HG02981 (cell line): ENCODE results near the gene CHMP2B.

Experiments used
- ATAC-seq: cut with Tn5 transposase; IDR thresholded peaks from one replicate; pipeline ENCODE4 v1.9.1; 2021; ENCODE audit warnings: mild to moderate bottlenecking, moderate library complexity; ENCODE audit not compliant: unreplicated experiment

Gene CHMP2B

GRCh38 chr3:87227104-87227834, at the start of gene CHMP2B:
Gene CHMP2B (plus strand): TSS chr3:87227309. CDS start chr3:87227523, 214 bp downstream.
- ATAC-seq, result peak; percentile 95

DNA sequence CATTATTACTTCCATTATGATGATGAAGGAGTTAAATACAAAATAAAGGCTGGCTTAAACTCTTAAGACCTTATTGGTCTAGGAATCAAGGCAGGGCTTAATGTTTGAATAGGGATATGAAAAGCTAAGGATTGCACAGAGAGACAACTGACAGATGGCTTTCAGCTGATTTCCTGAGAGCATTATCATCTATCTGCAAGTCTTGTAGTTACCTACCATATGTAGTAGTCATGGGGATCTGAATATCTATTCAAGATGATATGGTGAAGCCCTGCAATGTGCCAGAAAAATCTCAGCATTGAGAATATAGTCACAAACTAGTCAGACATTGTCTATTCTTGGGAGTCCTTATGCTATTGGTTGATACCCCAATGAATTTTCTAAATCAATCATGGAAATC, 47.5 kb upstream of the CHMP2B start:
- no peak for ATAC-seq

DNA sequence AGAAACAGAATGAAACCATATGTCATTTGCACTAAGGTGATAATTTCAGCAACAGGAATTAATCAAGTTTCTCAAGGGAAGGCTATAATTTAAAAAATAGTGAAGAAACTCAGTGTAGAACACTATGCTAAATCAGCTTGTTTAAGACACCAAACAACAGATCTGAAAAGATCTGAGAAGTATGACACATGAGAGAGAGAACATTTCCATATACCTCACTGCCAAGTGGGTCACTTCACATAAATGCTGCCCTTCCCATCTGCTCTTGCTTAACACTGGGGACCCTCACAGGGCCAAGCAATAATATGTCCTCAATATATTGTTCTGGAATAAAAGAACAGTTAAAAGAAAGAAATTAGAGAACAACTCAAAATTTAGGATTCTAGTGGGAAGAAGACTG, 45.6 kb upstream of the CHMP2B start:
- ATAC-seq, result no peak

GRCh38 chr3:87182023-87182422, 45.1 kb upstream of the CHMP2B start:
- ATAC-seq, result no peak

DNA sequence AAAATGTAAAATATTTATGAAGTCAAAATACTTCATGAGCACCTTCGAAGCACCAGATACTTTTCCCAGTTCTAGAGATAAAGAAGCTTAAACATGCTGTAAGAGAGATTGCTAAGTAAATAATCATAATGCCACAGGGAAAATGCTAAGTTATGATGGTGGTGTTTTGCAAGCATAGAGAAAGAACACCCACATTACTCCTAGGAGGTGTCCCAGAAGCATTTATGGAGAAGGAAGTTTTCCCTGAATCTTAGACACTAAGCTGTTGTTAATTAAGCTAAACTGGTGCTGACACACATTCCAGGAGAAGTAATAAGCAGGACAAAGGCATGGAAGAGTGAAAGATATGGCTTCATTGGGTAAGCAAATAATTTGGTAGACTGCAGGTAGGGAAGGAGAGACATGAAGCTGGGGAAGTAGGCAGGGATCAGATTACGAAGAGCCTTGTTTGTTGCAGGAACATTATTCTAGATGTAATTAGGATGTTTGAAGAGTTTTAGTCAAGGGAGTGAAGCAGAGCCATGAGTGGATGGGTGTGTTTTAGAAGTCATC, 40.4 kb upstream of the CHMP2B start:
- ATAC-seq, result no peak

DNA sequence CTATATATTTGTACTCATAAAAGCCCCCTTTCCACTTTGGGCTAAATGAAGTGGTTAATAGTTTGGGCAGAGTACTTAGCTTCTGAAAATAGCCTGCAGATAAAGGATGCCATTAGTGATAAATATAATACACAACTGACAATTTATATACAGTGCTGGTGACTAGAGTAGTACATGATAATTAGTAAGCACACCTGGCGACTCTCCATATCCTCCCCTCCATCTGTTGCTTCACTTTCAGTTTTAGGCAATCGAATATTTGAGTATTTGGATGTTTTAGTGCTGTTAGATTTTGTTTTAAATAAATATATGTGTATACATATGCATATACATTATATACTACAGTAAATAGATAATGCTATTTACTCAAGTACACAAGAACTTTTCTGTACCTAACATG, 35.9 kb upstream of the CHMP2B start:
- ATAC-seq, result no peak

GRCh38 chr3:87191641-87192040, 35.5 kb upstream of the CHMP2B start:
- no peak for ATAC-seq

- ATAC-seq, result no peak
These were observed 30.2 kb upstream of the CHMP2B start for GRCh38 chr3:87196879-87197278.

DNA sequence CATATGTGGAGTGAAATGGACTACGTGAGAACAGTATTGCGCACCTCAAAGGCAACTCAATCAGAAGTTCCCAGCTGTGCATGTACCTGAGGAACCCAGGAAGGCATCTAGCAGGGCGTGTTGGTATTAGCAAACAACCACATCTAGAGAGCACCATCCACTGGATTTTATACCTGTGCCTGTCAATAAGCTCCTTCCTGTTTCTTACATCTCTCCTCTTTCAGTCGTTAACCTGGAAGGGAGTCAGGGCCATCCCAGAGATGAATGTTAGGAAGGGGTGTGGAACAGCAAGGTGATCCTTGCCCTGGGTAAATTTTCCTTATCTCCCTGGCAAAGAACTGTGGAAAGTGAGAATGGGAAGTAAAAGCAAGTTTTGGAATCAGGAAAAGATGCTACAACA, 29.6 kb upstream of the CHMP2B start:
- ATAC-seq, result no peak

GRCh38 chr3:87198774-87199173, 28.3 kb upstream of the CHMP2B start:
- ATAC-seq, result no peak

DNA sequence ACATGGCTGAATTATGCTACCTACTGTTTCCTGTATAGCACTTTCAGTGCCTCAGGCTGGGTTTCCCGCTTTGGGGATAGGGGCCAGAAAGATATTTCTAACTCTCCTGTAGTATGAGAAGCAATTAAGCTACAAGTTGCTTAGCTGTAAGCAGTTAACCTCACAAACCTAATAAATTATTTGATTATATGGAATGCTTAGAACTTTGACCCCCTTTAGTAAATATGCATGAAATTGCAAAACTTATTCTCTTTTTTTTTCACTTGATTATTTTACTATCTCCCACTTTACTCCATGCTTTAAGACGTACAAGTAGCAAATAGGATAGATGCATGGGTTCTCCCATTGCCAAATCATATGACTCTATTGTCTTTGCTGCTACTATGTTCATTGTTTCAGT, 27.5 kb upstream of the CHMP2B start:
- ATAC-seq, result no peak

- no peak for ATAC-seq
These were observed 27.0 kb upstream of the CHMP2B start for GRCh38 chr3:87200060-87200647.

DNA sequence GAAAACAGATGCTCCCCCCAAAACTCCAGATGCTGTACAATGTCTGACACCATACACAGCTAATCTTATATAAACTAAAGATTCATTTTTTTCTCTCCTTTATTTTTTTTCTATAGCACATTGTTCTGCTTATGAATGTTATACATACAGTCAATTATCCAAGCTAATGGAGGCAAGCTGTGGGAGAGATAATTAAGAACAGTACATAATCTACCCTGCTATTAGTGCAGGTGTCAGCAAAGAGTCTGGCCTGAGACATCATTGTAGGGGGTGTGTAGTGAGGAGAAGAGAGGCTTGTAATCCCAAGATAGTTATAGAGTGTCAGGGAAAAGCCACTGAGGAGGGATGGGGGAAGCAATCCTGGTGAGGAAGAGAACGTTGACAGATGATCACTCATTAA, 25.4 kb upstream of the CHMP2B start:
- no peak for ATAC-seq

DNA sequence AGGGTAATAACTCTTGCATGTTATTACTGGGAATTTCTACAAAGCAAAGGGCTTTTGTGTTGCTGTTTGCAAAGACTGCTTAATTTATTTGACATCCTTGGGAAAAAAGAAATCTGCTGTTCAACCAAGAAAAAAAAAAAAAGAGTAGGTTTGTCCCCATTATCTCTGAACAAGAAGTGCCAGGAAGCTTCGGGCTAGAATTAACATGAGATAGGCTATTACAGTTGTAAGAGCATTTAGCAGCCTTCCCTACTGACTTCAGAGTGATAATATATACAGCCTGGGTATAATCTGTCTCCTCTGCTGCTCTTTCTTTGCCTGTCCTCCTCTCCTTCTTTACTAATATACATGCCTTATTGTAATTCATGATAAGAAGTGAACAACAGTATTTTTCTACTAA, 23.3 kb upstream of the CHMP2B start:
- ATAC-seq, result no peak

- ATAC-seq, result no peak
These were observed 21.0 kb upstream of the CHMP2B start for GRCh38 chr3:87206070-87206469.

GRCh38 chr3:87206635-87207034, 20.5 kb upstream of the CHMP2B start:
- no peak for ATAC-seq

- ATAC-seq, result no peak
These were observed 19.6 kb upstream of the CHMP2B start for GRCh38 chr3:87207460-87207859.

DNA sequence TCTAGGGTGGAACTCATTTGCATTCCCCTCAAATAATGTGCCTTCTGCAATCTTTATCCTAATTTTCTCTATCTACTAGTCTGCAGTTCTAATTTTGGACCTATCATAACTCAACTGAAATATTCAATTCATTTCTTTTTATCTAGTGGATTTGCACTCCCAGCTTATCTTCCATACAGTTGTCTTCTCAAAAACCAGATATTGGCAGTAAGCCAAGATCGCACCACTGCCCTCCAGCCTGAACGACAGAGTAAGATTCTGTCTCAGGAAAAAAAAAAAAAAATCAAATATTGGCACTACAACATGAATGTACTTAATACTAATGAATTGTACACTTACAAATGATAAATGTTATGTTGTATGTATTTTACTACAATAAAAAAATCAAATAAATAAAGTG, 18.0 kb upstream of the CHMP2B start:
- no peak for ATAC-seq

GRCh38 chr3:87218560-87218959, 8.5 kb upstream of the CHMP2B start:
- no peak for ATAC-seq

GRCh38 chr3:87219611-87220010, 7.5 kb upstream of the CHMP2B start:
- no peak for ATAC-seq

DNA sequence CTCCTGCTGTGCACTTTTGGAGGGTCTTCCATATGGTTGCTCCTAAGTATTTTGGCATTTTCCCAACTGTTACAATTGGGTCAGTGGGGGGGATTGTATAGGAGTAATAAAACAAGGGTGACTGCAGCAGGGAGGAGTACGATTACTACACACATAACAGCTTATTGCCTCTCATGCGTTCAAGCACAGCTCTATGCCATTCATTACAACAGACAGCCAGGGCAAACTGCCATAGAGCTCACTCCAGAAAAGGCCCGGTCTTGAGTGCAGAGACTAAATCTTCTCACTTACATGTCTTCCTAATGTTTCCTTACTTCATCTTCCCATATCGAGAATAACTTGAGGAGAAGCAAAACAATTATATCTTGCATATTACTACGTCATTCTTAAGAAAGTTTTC, 1.4 kb upstream of the CHMP2B start:
- ATAC-seq, result no peak

GRCh38 chr3:87227835-87228144, 681 bp downstream of the CHMP2B start:
- ATAC-seq, result peak; percentile 3

- ATAC-seq, result no peak
These were observed 1.2 kb downstream of the CHMP2B start for GRCh38 chr3:87228316-87228715.
